CD4-positive, CD25-positive, alpha-beta regulatory T cell (primary cell): ENCODE results near the gene AKR1B1. TPM values are rescaled to one million over a fixed set of nuclear protein-coding genes. Genes with fewer than 3 reads are reported as not detected.

Experiments used
- ATAC-seq, 2 donors: fragments of 150-1000 bp; cut with Tn5 transposase; one replicate each; pipeline ENCODE4 v1.10.0; 2021; ENCODE audit warnings: low read depth in 2 of 2, moderate number of reproducible peaks in 2 of 2, moderate library complexity in 1 of 2
- DNase-seq, 3 donors: peaks; one replicate each; pipeline versions ENCODE4 v3.0.0 to v3.0.0-alpha.2; 2012 to 2022; ENCODE audit warnings: mixed read lengths in 1 of 3
- H3K27ac ChIP-seq: one replicate; pipeline ENCODE4 v1.7.0; 2013; ENCODE audit warnings: mild to moderate bottlenecking, low read length; ENCODE audit not compliant: insufficient read depth, poor library complexity, severe bottlenecking
- H3K27me3 ChIP-seq: one replicate; pipeline ENCODE4 v1.7.0; 2013; ENCODE audit warnings: low read length; ENCODE audit not compliant: control insufficient read depth, insufficient read depth
- H3K36me3 ChIP-seq: one replicate; pipeline ENCODE4 v1.7.0; 2013; ENCODE audit warnings: mild to moderate bottlenecking, low read length, moderate library complexity; ENCODE audit not compliant: control insufficient read depth, insufficient read depth
- H3K4me1 ChIP-seq: 2 replicates; pipeline ENCODE4 v1.7.0; 2013; ENCODE audit warnings: mild to moderate bottlenecking, low read length; ENCODE audit not compliant: insufficient read depth, control insufficient read depth, poor library complexity, severe bottlenecking
- H3K4me3 ChIP-seq: one replicate; pipeline ENCODE4 v1.7.0; 2013; ENCODE audit warnings: low read depth, mild to moderate bottlenecking, low read length, moderate library complexity
- H3K9me3 ChIP-seq, 2 experiments: 1 replicate in 1 of 2; 2 replicates in 1 of 2; pipeline ENCODE4 v1.7.0; 2013; ENCODE audit warnings: low read length in 2 of 2, mild to moderate bottlenecking in 1 of 2, moderate library complexity in 1 of 2; ENCODE audit not compliant: control insufficient read depth in 2 of 2
- H3K27ac Mint-ChIP-seq, 3 donors: one replicate each; pipeline ENCODE4 v1.8.0; 2020 to 2022; ENCODE audit warnings: mild to moderate bottlenecking in 3 of 3, mixed read lengths in 3 of 3, moderate library complexity in 2 of 3
- H3K27me3 Mint-ChIP-seq: one replicate; pipeline ENCODE4 v1.8.0; 2022; ENCODE audit warnings: mild to moderate bottlenecking, mixed read lengths
- H3K36me3 Mint-ChIP-seq: one replicate; pipeline ENCODE4 v1.8.0; 2020; ENCODE audit warnings: mixed read lengths
- H3K4me1 Mint-ChIP-seq, 4 donors: one replicate each; pipeline ENCODE4 v1.8.0; 2020 to 2022; ENCODE audit warnings: mixed read lengths in 4 of 4, mild to moderate bottlenecking in 1 of 4
- H3K4me3 Mint-ChIP-seq, 4 donors: one replicate each; pipeline ENCODE4 v1.8.0; 2020 to 2022; ENCODE audit warnings: mild to moderate bottlenecking in 4 of 4, mixed read lengths in 4 of 4, moderate library complexity in 3 of 4
- H3K9me3 Mint-ChIP-seq, 7 donors: one replicate each; pipeline ENCODE4 v1.8.0; 2020 to 2022; ENCODE audit warnings: mixed read lengths in 7 of 7, mild to moderate bottlenecking in 3 of 7, moderate library complexity in 2 of 7
- polyA plus RNA-seq, 4 donors: library from polyadenylated mRNA; unstranded; fragments of 300-500 nt; fragmentation: Illumina TruSeq; gene quantifications; one replicate each; pipeline ENCODE4 v1.2.3, GENCODE V29; 2021
- total RNA-seq: library from RNA; stranded (reverse); gene quantifications from one replicate; pipeline ENCODE4 v1.2.3, GENCODE V29; 2022

AKR1B1 gene
- total and polyA plus RNA-seq, 5 donors from 2014 or later = 44.6 to 137 (median 114) TPM

GRCh38 chr7:134458341-134458805, 527 bp downstream of the AKR1B1 start:
- peak overlapping the region; percentile 91 to 98 (median 92) for H3K4me3 Mint-ChIP-seq
- no peaks in the 10 kb centered on the region for H3K27me3 Mint-ChIP-seq
- peaks cover 17 to 59% (median 46%) of the 10 kb centered on the region in 4 donors for H3K4me1 Mint-ChIP-seq
- H3K36me3 Mint-ChIP-seq = peaks cover 16% of the 10 kb centered on the region
- H3K27me3 ChIP-seq = no peaks in the 10 kb centered on the region
- peaks cover 35% of the 10 kb centered on the region for H3K4me1 ChIP-seq
- ATAC-seq (peak; percentile 39 to 49), DNase-seq (peak; percentile 33 to 60 (median 57))
- no peaks in the 10 kb centered on the region for H3K36me3 ChIP-seq
- H3K9me3 ChIP-seq = no peaks in the 10 kb centered on the region
- H3K9me3 Mint-ChIP-seq = no peaks in the 10 kb centered on the region
- peak overlapping the region; percentile 79 for H3K4me3 ChIP-seq
- H3K27ac ChIP-seq = peak overlapping the region; percentile 58
- H3K27ac Mint-ChIP-seq = peak overlapping the region; percentile 48 to 92 (median 80)

GRCh38 chr7:134457210-134457609, 1.7 kb downstream of the AKR1B1 start:
- Mint-ChIP-seq H3K36me3 (peaks cover 18% of the 10 kb centered on the region), H3K9me3 (no peaks in the 10 kb centered on the region), H3K4me3 (peak overlapping the region; percentile 91 to 98 (median 92)), H3K4me1 (peaks cover 17 to 61% (median 47%) of the 10 kb centered on the region in 4 donors), H3K27me3 (no peaks in the 10 kb centered on the region), H3K27ac (peak overlapping the region in 2 of 3 donors; percentile 78 to 80)
- no peak overlapping the region for H3K27ac ChIP-seq
- no peak for DNase-seq
- peak overlapping the region; percentile 19 for H3K4me3 ChIP-seq
- no peaks in the 10 kb centered on the region for H3K36me3 ChIP-seq
- H3K9me3 ChIP-seq = no peaks in the 10 kb centered on the region
- no peaks in the 10 kb centered on the region for H3K27me3 ChIP-seq
- H3K4me1 ChIP-seq = peaks cover 35% of the 10 kb centered on the region
- ATAC-seq = no peak

- Histone ChIP-seq H3K9me3 (no peaks in the 10 kb centered on the region), H3K4me1 (peaks cover 30% of the 10 kb centered on the region), H3K36me3 (peaks cover 17% of the 10 kb centered on the region), H3K27ac (no peak overlapping the region), H3K27me3 (no peaks in the 10 kb centered on the region), H3K4me3 (peak overlapping the region; percentile 27)
- Mint-ChIP-seq H3K4me1 (peaks cover 17 to 55% (median 44%) of the 10 kb centered on the region in 4 donors), H3K4me3 (peak overlapping the region; percentile 16 to 73 (median 58)), H3K27me3 (no peaks in the 10 kb centered on the region), H3K27ac (peak overlapping the region; percentile 34 to 82 (median 79)), H3K36me3 (peaks cover 31% of the 10 kb centered on the region), H3K9me3 (no peaks in the 10 kb centered on the region)
- DNase-seq = peak in 2 of 3 donors; percentile 15 to 57
- ATAC-seq = no peak
Observed at GRCh38 chr7:134454277-134454676, 4.6 kb downstream of the AKR1B1 start.

GRCh38 chr7:134453518-134453917, 5.4 kb downstream of the AKR1B1 start:
- peaks cover 17 to 50% (median 42%) of the 10 kb centered on the region in 4 donors for H3K4me1 Mint-ChIP-seq
- Histone ChIP-seq H3K27me3 (no peaks in the 10 kb centered on the region), H3K4me1 (peaks cover 29% of the 10 kb centered on the region), H3K9me3 (no peaks in the 10 kb centered on the region), H3K36me3 (peaks cover 23% of the 10 kb centered on the region), H3K27ac (no peak overlapping the region), H3K4me3 (no peak overlapping the region)
- no peaks in the 10 kb centered on the region for H3K27me3 Mint-ChIP-seq
- DNase-seq = no peak
- no peak for ATAC-seq
- peak overlapping the region in 1 of 3 donors; percentile 8 for H3K27ac Mint-ChIP-seq
- H3K4me3 Mint-ChIP-seq = peak overlapping the region in 1 of 4 donors; percentile 29
- H3K36me3 Mint-ChIP-seq = peaks cover 39% of the 10 kb centered on the region
- no peaks in the 10 kb centered on the region for H3K9me3 Mint-ChIP-seq

- no peak overlapping the region for H3K27ac Mint-ChIP-seq
- peaks cover 43% of the 10 kb centered on the region for H3K36me3 Mint-ChIP-seq
- no peak overlapping the region for H3K4me3 ChIP-seq
- no peak for ATAC-seq
- no peaks in the 10 kb centered on the region for H3K9me3 Mint-ChIP-seq
- H3K4me3 Mint-ChIP-seq = no peak overlapping the region
- peaks cover 27% of the 10 kb centered on the region for H3K4me1 ChIP-seq
- H3K9me3 ChIP-seq = no peaks in the 10 kb centered on the region
- no peaks in the 10 kb centered on the region for H3K27me3 ChIP-seq
- no peak for DNase-seq
- H3K36me3 ChIP-seq = peaks cover 28% of the 10 kb centered on the region
- no peak overlapping the region for H3K27ac ChIP-seq
- H3K4me1 Mint-ChIP-seq = peaks cover 17 to 48% (median 40%) of the 10 kb centered on the region in 4 donors
- no peaks in the 10 kb centered on the region for H3K27me3 Mint-ChIP-seq
Observed at GRCh38 chr7:134452991-134453473, 5.9 kb downstream of the AKR1B1 start.

- H3K9me3 Mint-ChIP-seq = no peaks in the 10 kb centered on the region
- H3K36me3 Mint-ChIP-seq = peaks cover 43% of the 10 kb centered on the region
Observed at GRCh38 chr7:134452419-134452838, 6.5 kb downstream of the AKR1B1 start.

GRCh38 chr7:134451656-134452055, 7.2 kb downstream of the AKR1B1 start:
- Mint-ChIP-seq H3K27me3 (no peaks in the 10 kb centered on the region), H3K9me3 (no peaks in the 10 kb centered on the region), H3K4me1 (peaks cover 11 to 34% (median 29%) of the 10 kb centered on the region in 4 donors), H3K36me3 (peaks cover 43% of the 10 kb centered on the region), H3K4me3 (no peak overlapping the region), H3K27ac (no peak overlapping the region)
- H3K27ac ChIP-seq = no peak overlapping the region
- ATAC-seq = no peak
- H3K4me3 ChIP-seq = no peak overlapping the region
- peaks cover 18% of the 10 kb centered on the region for H3K4me1 ChIP-seq
- peaks cover 41% of the 10 kb centered on the region for H3K36me3 ChIP-seq
- H3K9me3 ChIP-seq = no peaks in the 10 kb centered on the region
- DNase-seq = no peak
- no peaks in the 10 kb centered on the region for H3K27me3 ChIP-seq

More at GRCh38 chr7:134452419-134452838, 6.5 kb downstream of the AKR1B1 start:
- ATAC-seq (no peak), DNase-seq (no peak)
- Histone ChIP-seq H3K4me1 (peaks cover 21% of the 10 kb centered on the region), H3K36me3 (peaks cover 34% of the 10 kb centered on the region), H3K4me3 (no peak overlapping the region), H3K9me3 (no peaks in the 10 kb centered on the region), H3K27me3 (no peaks in the 10 kb centered on the region), H3K27ac (no peak overlapping the region)
- Mint-ChIP-seq H3K4me3 (no peak overlapping the region), H3K27me3 (no peaks in the 10 kb centered on the region), H3K27ac (peak overlapping the region in 1 of 3 donors; percentile 70), H3K4me1 (peaks cover 15 to 42% (median 35%) of the 10 kb centered on the region in 4 donors)
